HepG2 (cell line): ENCODE results near the gene RPSA. TPM values are rescaled to one million over a fixed set of nuclear protein-coding genes. Genes with fewer than 3 reads are reported as not detected.

Source experiments
- ARID5B ChIP-seq: IDR thresholded peaks from 2 replicates; pipeline ENCODE4 v1.4.0; 2020; ENCODE audit warnings: mild to moderate bottlenecking, missing genetic modification reagents
- ATF7-NPFF ChIP-seq: sonication (generic); formaldehyde crosslinking; IDR thresholded peaks from 2 replicates; pipeline ENCODE4 v1.8.1; 2023; ENCODE audit warnings: mild to moderate bottlenecking, low read depth, missing genetic modification reagents, moderate library complexity
- BRF2 ChIP-seq: sonication (generic); formaldehyde crosslinking; IDR thresholded peaks from 2 replicates; pipeline ENCODE4 v1.8.1; 2022; ENCODE audit warnings: mild to moderate bottlenecking, missing genetic modification reagents
- ERF ChIP-seq: IDR thresholded peaks from 2 replicates; pipeline ENCODE4 v1.6.1; 2018; ENCODE audit warnings: missing biosample characterization, missing genetic modification reagents
- NR2F6 ChIP-seq, 2 experiments: IDR thresholded peaks; 2 replicates each; pipeline ENCODE4 v1.6.1; 2016; ENCODE audit warnings: antibody characterized with exemption in 1 of 2, mild to moderate bottlenecking in 1 of 2
- ZFP91 ChIP-seq: sonication (generic); formaldehyde crosslinking; IDR thresholded peaks from 2 replicates; pipeline ENCODE4 v1.9.0; 2022; ENCODE audit warnings: missing genetic modification reagents, mild to moderate bottlenecking, borderline replicate concordance
- ZNF367 ChIP-seq: sonication (generic); formaldehyde crosslinking; IDR thresholded peaks from 2 replicates; pipeline ENCODE4 v1.4.0; 2020; ENCODE audit warnings: missing genetic modification reagents, borderline replicate concordance
- polyA plus RNA-seq, 8 experiments: library from polyadenylated mRNA; depleted of rRNA in 3 of 8; stranded (reverse) in 7 of 8; unstranded in 1 of 8; fragments of >200 nt; fragmentation: Illumina TruSeq in 4 of 8; extraction: Trizol in 4 of 8; gene quantifications; 2 replicates each; pipeline versions ENCODE4 v1.2.1 to v1.2.3, GENCODE V29; 2011 to 2016; ENCODE audit warnings: low read depth in 4 of 8, missing spikeins in 1 of 8, mixed read lengths in 1 of 8; ENCODE audit not compliant: insufficient read depth in 1 of 8
- total RNA-seq, 5 experiments: library from RNA; depleted of rRNA; stranded (reverse); fragments of >200 nt; fragmentation: Illumina TruSeq; extraction: Trizol; gene quantifications; 2 replicates each; pipeline ENCODE4 v1.2.3, GENCODE V29; 2016; ENCODE audit warnings: low read depth in 1 of 5

Gene RPSA
- total and polyA plus RNA-seq, 2 of the 13 experiments (the other 11 are each of a cell fraction or from before 2014, with no cell fraction given), result 1,683 to 3,226 TPM

- no peak for TF ChIP-seq ZFP91 (CRISPR knock-in tag)
- TF ChIP-seq NR2F6 (IDR thresholded peaks at IDR 0.05), result no peak
- no peak for TF ChIP-seq NR2F6 (CRISPR knock-in tag; IDR thresholded peaks at IDR 0.05)
- TF ChIP-seq ARID5B (CRISPR knock-in tag), result no peak
- no peak for TF ChIP-seq ERF
- no peak for TF ChIP-seq ZNF367 (CRISPR knock-in tag)
- no peak for TF ChIP-seq ATF7-NPFF (CRISPR knock-in tag)
- TF ChIP-seq BRF2 (CRISPR knock-in tag), result no peak
Observed at GRCh38 chr3:39454591-39455217, 48.2 kb downstream of the RPSA start (continued).
